Dermis microvascular lymphatic vessel endothelial cell (primary cell): ENCODE data around the gene PROM2. TPM values are rescaled to one million over a fixed set of nuclear protein-coding genes. Genes with fewer than 3 reads are reported as not detected.
A peak's percentile ranks its signal among the peaks of the same experiment; 100 is the strongest.
"Not testable (repeated sequence)": the region's sequence is repeated elsewhere in the genome, so short reads cannot be mapped to it uniquely, and the experiment has no call there.

Source experiments
- DNase-seq, 2 donors: peaks; one replicate each; pipeline versions ENCODE4 v3.0.0 to v3.0.0-alpha.2; 2010; ENCODE audit warnings: low read depth in 2 of 2
- total RNA-seq: library from RNA; depleted of rRNA; stranded (reverse); fragments of >200 nt; gene quantifications from 2 replicates; pipeline ENCODE4 v1.2.1, GENCODE V29; 2014

Gene PROM2, protein sequence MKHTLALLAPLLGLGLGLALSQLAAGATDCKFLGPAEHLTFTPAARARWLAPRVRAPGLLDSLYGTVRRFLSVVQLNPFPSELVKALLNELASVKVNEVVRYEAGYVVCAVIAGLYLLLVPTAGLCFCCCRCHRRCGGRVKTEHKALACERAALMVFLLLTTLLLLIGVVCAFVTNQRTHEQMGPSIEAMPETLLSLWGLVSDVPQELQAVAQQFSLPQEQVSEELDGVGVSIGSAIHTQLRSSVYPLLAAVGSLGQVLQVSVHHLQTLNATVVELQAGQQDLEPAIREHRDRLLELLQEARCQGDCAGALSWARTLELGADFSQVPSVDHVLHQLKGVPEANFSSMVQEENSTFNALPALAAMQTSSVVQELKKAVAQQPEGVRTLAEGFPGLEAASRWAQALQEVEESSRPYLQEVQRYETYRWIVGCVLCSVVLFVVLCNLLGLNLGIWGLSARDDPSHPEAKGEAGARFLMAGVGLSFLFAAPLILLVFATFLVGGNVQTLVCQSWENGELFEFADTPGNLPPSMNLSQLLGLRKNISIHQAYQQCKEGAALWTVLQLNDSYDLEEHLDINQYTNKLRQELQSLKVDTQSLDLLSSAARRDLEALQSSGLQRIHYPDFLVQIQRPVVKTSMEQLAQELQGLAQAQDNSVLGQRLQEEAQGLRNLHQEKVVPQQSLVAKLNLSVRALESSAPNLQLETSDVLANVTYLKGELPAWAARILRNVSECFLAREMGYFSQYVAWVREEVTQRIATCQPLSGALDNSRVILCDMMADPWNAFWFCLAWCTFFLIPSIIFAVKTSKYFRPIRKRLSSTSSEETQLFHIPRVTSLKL
- total RNA-seq: under 0.01 and 0.13 TPM in 2 replicates

DNA sequence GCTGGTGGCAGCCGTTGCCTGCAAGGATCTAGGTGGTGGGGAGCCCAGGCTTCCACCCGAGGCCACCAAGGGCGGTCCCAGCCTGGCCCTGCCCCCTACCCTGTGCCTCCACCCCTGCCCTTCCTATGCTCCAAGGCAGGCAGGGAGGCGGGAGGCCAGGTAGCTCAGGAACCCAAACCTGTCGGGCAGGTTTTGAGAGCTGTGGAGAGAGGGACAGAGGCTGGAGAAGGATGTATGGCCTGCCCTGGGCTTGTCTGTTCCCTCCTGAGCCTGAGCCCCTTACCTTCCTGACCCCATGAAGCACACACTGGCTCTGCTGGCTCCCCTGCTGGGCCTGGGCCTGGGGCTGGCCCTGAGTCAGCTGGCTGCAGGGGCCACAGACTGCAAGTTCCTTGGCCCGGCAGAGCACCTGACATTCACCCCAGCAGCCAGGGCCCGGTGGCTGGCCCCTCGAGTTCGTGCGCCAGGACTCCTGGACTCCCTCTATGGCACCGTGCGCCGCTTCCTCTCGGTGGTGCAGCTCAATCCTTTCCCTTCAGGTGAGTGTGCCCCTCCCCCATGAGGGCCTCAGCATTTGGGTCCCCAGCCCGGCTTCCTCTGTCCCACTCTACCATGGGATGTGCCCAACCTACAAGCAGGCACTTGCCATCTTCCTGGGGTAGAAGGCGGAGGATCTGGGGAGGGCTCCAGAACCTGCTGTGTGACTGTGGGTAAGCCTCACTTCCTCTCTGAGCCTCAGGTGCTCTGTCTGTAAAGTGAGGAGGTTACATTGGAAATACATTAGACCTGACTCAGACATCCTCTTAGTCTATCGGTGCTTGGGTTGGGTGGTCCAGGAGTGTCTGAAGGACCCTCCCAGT is at the start of gene PROM2:
Gene PROM2 (plus strand): TSS at position 159 of the 860 bp plus-strand sequence. CDS start 137 bp downstream, at position 296.
- DNase-seq: no peak

- no peak for DNase-seq
Measured at GRCh38 chr2:95225658-95226057, 48.6 kb upstream of the PROM2 start.

DNA sequence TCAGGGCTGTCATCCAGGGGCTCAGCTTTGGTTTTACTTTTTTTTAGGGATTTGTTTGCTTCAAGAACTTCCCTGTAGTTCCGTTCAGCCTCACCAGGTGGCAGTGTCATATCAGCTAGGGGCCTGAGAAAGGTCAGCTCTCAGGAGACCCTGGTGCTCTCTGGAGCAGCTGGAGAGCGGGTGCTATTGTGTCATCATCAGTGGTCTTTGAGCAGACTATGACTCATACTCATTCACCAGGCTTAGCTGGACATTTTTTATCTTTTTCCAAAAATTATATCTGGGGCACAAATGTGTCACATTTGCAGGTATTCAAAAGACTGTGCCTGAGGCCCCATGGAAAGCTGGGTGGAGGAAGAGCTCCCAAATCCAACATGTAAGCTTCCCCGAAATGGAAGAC is 42.5 kb upstream of the PROM2 start:
- DNase-seq: peak; percentile 26 to 62

- no peak for DNase-seq
Measured at GRCh38 chr2:95232232-95232631, 42.0 kb upstream of the PROM2 start.

DNA sequence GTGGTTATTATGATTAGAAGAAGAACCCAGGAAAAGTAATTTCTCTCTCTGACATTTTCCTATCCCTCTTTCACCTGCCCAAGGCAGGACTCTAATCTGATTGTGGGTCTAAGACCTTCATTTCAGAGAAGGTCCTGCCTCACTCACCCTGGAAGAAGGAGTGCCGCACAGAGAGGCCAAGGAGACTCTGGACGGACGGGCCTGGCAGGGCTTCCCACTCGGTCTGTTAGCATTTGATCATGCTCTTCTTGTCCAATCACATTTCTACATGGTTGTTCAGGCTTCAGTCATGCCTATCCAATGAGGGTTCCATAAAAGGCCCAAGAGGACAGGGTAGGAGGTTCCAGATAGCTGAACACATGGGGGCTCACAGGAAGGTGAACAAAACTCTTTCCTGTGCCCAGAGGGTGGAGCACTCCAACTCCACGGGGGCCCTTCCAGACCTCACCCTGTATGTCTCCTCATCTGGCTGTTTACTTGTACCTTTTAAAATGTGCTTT is 39.9 kb upstream of the PROM2 start:
- DNase-seq: no peak

DNA sequence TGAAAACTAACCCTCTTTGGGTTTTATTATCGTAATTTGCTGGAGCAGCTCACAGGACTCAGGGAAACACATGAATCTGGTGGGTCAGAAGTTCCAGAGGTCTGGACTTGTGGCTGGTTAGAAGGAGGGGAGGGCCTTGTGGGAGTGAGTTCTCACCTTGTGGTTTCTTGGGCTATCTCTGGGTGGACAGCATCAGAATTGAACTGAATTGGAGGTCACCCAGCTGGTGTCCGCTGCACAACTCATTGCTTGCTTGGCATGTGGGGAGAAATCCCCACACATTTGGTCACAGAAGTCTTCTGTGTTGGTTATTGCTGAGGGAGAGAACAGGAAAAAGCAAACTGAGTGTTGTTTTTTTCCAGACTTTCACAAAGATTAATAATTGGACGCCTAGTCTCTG is 39.4 kb upstream of the PROM2 start:
- DNase-seq: no peak

- no peak for DNase-seq
Measured at GRCh38 chr2:95238131-95238530, 36.1 kb upstream of the PROM2 start.

GRCh38 chr2:95240091-95240490 is 34.2 kb upstream of the PROM2 start:
- DNase-seq: no peak

DNA sequence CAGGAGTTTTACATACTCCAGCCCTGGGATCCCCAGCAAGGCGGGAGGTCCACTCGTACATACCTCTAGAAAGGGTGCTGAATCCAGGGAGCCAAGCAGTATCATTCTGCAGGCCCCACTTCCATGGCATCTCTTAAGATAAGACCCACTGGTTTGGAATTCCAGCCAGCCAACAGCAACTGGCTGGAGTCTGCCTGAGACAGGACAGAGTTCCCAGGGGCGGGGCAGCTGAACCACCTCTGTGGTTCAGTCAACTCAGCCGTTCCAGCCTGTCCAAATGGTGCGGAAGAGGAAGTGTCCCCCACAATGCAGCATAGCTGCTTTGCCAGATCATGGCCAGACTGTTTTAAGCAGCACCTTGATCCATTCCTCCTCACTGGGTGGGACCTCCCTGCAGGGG is 33.7 kb upstream of the PROM2 start:
- DNase-seq: no peak

DNA sequence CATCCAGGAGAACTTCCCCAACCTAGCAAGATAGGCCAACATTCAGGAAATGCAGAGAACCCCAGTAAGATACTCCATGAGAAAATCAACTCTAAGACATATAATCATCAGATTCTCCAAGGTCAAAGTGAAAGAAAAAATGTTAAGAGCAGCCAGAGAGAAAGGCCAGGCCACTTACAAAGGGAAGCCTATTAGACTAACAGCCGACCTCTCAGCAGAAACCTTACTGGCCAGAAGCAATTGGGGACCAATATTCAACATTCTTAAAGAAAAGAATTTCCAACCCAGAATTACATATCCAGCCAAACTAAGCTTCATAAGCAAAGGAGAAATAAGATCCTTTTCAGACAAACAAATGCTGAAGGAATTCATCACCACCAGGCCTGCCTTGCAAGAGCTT is 32.2 kb upstream of the PROM2 start:
- not testable (repeated sequence) for DNase-seq

DNA sequence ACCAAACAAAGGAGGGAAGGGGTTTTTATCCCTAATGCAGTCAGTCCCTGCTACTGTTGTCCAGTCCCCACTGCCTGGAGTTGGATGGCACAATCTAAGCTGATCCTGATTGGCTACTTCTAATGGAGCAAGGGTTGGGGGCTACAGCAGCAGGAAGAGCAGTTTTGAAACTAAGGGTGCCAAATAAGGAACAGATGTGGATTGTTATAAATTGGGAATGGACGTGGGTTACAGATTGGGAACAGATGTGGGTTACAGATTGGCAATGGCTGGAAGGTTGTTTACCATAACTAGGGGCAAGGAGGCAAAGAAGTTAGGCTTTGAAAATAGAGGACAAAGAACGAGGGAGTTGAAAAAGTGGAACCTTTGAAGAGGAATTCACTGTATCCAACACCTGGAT is 16.0 kb upstream of the PROM2 start:
- DNase-seq: no peak

DNA sequence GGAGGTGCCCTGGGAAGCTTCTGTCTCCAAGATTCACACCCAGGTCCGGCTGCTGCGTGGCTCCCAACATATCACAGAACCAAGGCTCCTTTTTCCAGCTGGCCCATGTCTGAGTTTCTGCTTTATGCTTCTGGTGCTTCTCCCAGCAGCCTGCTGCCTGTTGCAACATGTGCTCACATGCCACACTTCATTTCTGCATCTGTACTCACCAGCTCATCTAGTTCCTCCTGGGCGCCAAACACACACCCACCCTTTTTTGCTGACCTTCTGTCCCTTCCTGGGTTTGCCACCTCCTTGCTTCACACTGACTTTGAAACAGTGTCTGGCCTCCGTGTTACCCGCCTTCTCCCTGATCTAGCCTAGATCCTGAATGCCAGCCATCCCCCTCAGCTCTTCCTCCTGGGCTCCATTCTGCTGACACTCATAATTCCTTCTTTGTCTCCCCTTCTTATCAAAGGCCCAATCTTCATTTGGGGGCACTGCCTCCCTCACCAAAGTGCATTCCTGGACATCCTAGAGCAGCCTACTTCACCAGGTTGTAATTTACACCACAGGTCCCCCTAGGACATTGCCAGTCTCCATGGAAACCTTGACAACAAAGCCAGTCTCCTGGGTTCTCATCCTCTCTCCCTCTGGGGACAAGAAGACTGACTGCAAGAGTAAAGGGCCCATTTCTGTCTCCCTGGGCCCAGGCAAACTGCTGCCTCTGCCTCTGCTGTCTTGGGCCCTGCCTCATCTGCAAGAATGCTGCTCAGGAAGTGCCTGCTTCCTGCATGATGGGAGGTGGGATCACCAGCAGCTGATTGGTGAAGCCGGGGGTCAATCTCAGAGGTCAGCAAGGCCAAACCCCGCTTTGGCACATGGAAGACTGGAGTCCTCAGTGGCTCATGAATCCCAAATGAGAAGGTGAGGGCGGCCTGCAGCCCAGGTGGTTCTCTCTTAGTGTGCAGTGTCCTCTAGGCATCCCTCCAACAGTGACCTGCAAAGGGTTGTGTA is 13.9 kb upstream of the PROM2 start:
- DNase-seq: no peak

DNA sequence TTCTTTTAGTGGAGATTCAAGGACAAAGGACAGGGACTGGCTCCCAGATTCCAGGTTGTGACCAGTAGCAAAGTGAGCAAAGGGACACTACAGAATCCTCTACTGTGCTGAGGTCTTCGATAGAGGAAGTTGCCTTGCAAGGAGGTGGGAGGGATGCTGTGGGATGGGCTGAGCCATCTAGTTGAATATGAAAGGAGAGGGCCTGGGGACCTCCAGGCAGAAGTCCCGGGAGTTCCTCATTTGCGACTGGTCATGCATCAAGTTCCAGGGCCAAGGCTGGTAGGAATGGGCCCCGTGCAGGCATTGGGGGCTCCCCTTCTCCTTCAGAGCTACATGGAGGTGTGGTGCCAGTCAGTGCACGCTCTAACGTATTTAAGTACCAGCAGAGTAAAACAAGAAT is 12.6 kb upstream of the PROM2 start:
- DNase-seq: no peak

GRCh38 chr2:95262896-95263542 is 11.2 kb upstream of the PROM2 start:
- DNase-seq: no peak

GRCh38 chr2:95264624-95265023 is 9.6 kb upstream of the PROM2 start:
- no peak for DNase-seq

DNA sequence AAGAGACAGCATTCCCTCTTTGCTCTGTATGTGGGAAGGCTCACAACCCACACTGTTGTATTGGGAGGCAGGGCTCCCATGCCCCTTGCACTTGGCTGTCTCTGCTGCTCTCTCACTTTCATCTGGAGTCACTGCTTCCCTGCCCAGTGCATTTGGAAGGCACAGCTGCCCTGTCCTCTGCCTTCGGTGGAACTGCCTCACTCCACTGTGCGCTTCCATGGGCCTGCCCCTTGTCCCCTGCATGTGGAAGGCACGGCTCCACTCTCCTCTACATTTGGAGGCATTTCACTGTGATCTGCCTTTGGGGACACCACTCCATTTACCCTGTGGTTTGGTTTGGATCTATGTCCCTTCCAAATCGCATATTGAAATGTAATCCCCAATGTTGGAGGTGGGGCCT is 9.1 kb upstream of the PROM2 start:
- DNase-seq: no peak

DNA sequence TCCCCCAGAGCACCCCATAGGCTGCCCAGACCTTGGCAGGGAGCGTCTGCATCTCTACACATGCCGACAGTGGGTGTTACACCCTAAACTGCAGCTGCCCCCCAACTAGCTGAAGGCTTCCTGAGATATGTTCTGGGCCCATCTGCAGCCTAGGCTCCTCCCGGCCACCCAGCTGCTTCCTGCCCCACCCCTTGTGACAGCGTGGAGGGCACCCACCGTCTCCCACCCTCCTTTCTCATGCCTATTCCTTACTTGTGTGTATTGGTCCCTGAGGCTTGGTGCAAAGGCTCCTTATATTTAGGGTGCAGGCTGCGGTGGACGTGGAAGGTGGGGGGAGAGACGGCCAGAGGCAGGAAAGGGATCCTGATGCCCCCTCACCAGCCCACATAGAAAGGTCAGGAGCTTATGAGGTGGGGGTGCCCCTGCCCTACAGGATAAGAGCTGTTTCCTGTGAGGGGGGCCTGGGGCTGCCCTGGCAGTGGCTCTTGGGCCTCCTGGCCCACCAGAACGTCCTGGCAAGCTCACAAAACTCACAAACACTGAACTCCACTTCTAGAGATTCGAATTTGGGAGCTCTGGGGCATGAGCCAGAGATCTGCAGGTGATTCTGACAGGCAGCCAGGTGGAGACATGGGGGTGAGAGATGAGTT is 7.3 kb upstream of the PROM2 start:
- DNase-seq: no peak

DNA sequence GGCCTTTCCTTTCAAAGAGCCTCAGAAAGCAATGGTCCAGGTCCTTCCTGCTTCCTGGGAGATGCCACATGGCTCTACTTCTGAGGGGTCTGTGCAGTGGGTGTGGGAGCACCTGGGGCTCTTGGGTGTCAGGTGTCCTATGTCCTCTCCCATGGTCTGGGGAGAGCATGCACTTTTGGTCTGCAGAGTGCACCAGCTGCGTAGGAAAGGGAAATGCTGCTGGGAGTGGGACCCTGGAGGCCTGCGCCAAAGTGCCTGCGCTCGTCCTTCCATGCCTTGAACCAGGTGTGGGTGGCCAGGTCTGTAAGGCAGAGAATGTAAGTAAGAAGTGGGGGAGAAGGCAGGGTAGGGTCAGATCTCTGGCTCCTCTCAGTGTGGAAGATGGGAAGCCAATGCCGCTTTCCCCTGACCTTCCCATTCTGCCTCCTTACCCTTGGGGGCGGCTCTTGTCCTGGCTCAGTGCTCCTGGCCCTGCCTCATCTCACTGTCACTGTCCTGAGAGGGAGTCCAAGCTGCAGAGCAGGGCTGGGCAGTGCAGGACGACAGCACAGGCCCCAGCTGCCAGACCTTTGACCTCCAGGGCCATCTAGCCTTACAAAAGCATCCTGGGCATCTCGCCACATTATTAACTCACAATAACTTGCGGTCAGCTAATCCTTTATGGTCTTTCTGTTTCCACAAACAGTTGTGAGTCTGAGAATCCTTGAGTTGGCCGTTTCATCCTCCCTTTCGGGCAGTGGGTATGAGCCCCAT is 6.6 kb upstream of the PROM2 start:
- no peak for DNase-seq
